HEK293 (cell line): ENCODE data around the gene MYO1F.

ENCODE experiments used
- FEZF1 ChIP-seq: fragments of 450-650 bp; formaldehyde crosslinking; IDR thresholded peaks from 2 replicates; pipeline ENCODE4 v1.5.1; 2016; ENCODE audit warnings: missing biosample characterization, missing genetic modification characterization
- KLF8 ChIP-seq: fragments of 450-650 bp; formaldehyde crosslinking; IDR thresholded peaks from 2 replicates; pipeline ENCODE4 v1.5.1; 2016; ENCODE audit warnings: missing biosample characterization, missing genetic modification characterization
- OSR2 ChIP-seq: fragments of 450-650 bp; formaldehyde crosslinking; IDR thresholded peaks from 2 replicates; pipeline ENCODE4 v1.5.1; 2016; ENCODE audit warnings: missing biosample characterization, missing genetic modification characterization
- RBAK ChIP-seq: fragments of 450-650 bp; formaldehyde crosslinking; IDR thresholded peaks from 2 replicates; pipeline ENCODE4 v1.5.1; 2016; ENCODE audit warnings: missing biosample characterization, missing genetic modification characterization
- REPIN1 ChIP-seq: fragments of 450-650 bp; formaldehyde crosslinking; IDR thresholded peaks from 2 replicates; pipeline ENCODE4 v1.5.1; 2017; ENCODE audit warnings: missing biosample characterization, missing genetic modification characterization, low read depth
- SETDB1 ChIP-seq: IDR thresholded peaks from one replicate; pipeline ENCODE4 v1.6.1; 2017; ENCODE audit warnings: mild to moderate bottlenecking, low read length, moderate library complexity, mixed read lengths; ENCODE audit not compliant: insufficient read length
- TCF7L2 ChIP-seq: IDR thresholded peaks from 2 replicates; pipeline ENCODE4 v1.6.1; 2011; ENCODE audit warnings: low read depth, mild to moderate bottlenecking, inconsistent platforms, low read length, moderate library complexity, borderline replicate concordance
- TRIM28 ChIP-seq: IDR thresholded peaks from 2 replicates; pipeline ENCODE4 v1.6.1; 2011; ENCODE audit warnings: low read length, control low read depth, borderline replicate concordance
- ZBTB8A ChIP-seq: fragments of 450-650 bp; formaldehyde crosslinking; IDR thresholded peaks from 2 replicates; pipeline ENCODE4 v1.5.1; 2016; ENCODE audit warnings: missing biosample characterization, missing genetic modification characterization
- ZFHX2 ChIP-seq: fragments of 450-650 bp; formaldehyde crosslinking; conservative IDR thresholded peaks from 2 replicates; pipeline ENCODE4 v1.5.1; 2016; ENCODE audit warnings: missing biosample characterization, missing genetic modification characterization
- ZFP69B ChIP-seq: fragments of 450-650 bp; formaldehyde crosslinking; IDR thresholded peaks from 2 replicates; pipeline ENCODE4 v1.5.1; 2016; ENCODE audit warnings: missing biosample characterization, missing genetic modification characterization
- ZNF133 ChIP-seq: fragments of 450-650 bp; formaldehyde crosslinking; IDR thresholded peaks from 2 replicates; pipeline ENCODE4 v1.5.1; 2016; ENCODE audit warnings: missing biosample characterization, missing genetic modification characterization
- ZNF169 ChIP-seq: fragments of 450-650 bp; formaldehyde crosslinking; IDR thresholded peaks from 2 replicates; pipeline ENCODE4 v1.5.1; 2016; ENCODE audit warnings: missing biosample characterization, missing genetic modification characterization
- ZNF350 ChIP-seq: fragments of 450-650 bp; formaldehyde crosslinking; IDR thresholded peaks from 2 replicates; pipeline ENCODE4 v1.5.0; 2017; ENCODE audit warnings: missing biosample characterization, mild to moderate bottlenecking, missing genetic modification characterization
- ZNF404 ChIP-seq: fragments of 450-650 bp; formaldehyde crosslinking; IDR thresholded peaks from 2 replicates; pipeline ENCODE4 v1.5.1; 2017; ENCODE audit warnings: missing biosample characterization, missing genetic modification characterization
- ZNF426 ChIP-seq: fragments of 450-650 bp; formaldehyde crosslinking; IDR thresholded peaks from 2 replicates; pipeline ENCODE4 v1.5.1; 2017; ENCODE audit warnings: missing biosample characterization, missing genetic modification characterization, mild to moderate bottlenecking, inconsistent platforms, moderate library complexity
- ZNF501 ChIP-seq: fragments of 450-650 bp; formaldehyde crosslinking; IDR thresholded peaks from 2 replicates; pipeline ENCODE4 v1.5.1; 2016; ENCODE audit warnings: missing biosample characterization, missing genetic modification characterization
- ZNF530 ChIP-seq: fragments of 450-650 bp; formaldehyde crosslinking; IDR thresholded peaks from 2 replicates; pipeline ENCODE4 v1.5.1; 2016; ENCODE audit warnings: low read depth, missing biosample characterization, missing genetic modification characterization
- ZNF549 ChIP-seq: fragments of 450-650 bp; IDR thresholded peaks from 2 replicates; pipeline ENCODE4 v1.5.1; 2018; ENCODE audit warnings: missing biosample characterization, missing genetic modification characterization, mild to moderate bottlenecking, inconsistent platforms, moderate library complexity
- ZNF600 ChIP-seq: fragments of 450-650 bp; formaldehyde crosslinking; IDR thresholded peaks from 2 replicates; pipeline ENCODE4 v1.5.1; 2016; ENCODE audit warnings: missing biosample characterization, missing genetic modification characterization
- ZNF623 ChIP-seq: fragments of 450-650 bp; formaldehyde crosslinking; IDR thresholded peaks from 2 replicates; pipeline ENCODE4 v1.5.1; 2016; ENCODE audit warnings: missing biosample characterization, missing genetic modification characterization
- ZNF624 ChIP-seq: fragments of 450-650 bp; formaldehyde crosslinking; IDR thresholded peaks from 2 replicates; pipeline ENCODE4 v1.5.1; 2017; ENCODE audit warnings: missing biosample characterization, missing genetic modification characterization
- ZSCAN23 ChIP-seq: fragments of 450-650 bp; formaldehyde crosslinking; IDR thresholded peaks from 2 replicates; pipeline ENCODE4 v1.5.1; 2016; ENCODE audit warnings: missing biosample characterization, missing genetic modification characterization
- TF ChIP-seq, protein P1 (sequence below): fragments of 450-650 bp; formaldehyde crosslinking; IDR thresholded peaks from 2 replicates; pipeline ENCODE4 v1.5.1; 2016; ENCODE audit warnings: missing biosample characterization, missing genetic modification characterization
- TF ChIP-seq, protein P2 (sequence below): fragments of 450-650 bp; formaldehyde crosslinking; IDR thresholded peaks from 2 replicates; pipeline ENCODE4 v1.5.1; 2016; ENCODE audit warnings: missing biosample characterization, missing genetic modification characterization, borderline replicate concordance
- TF ChIP-seq, protein P3 (sequence below): fragments of 450-650 bp; formaldehyde crosslinking; IDR thresholded peaks from 2 replicates; pipeline ENCODE4 v1.5.1; 2016; ENCODE audit warnings: missing biosample characterization, missing genetic modification characterization
- TF ChIP-seq, protein P4 (sequence below): fragments of 450-650 bp; formaldehyde crosslinking; IDR thresholded peaks from 2 replicates; pipeline ENCODE4 v1.5.1; 2017; ENCODE audit warnings: missing biosample characterization, missing genetic modification characterization
- TF ChIP-seq, protein P5 (sequence below): fragments of 450-650 bp; formaldehyde crosslinking; IDR thresholded peaks from 2 replicates; pipeline ENCODE4 v1.5.1; 2016; ENCODE audit warnings: missing biosample characterization, missing genetic modification characterization

Gene MYO1F

DNA sequence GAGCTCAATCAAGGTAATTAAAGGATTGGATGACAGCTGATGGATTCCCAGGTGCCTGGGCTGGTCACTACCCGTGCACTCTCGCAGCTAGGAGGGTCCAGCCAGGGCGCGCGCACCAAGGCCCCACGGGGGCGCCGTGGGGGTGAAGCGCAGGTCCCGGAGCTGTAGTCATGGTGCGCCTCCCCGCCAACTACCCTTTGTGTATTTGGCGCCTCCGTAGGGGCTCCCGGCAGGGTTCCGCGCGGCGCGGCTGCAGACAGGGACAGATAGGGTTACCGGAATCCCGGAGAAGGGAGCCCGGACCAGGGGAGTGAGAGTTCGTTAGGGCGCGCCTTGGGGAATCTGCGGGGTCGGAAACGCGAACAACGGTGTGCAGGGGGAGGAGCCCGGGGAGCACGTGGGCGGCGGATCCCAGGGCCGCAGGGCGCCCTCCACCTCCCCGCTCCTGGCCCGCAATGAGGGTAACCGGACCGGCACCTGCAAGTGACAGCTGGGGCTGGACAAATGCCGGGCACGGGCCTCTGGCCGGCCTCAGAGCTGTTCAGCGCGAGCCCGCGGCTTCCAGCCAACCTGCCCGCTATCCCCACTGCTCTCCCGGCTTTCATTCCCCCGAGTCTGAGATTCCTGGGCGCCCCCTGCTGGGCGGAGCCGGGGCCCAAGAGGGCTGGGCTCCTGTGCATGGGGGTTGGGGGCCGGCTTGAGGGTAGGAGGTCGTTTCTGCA is 71.4 kb downstream of the MYO1F start (continued):
- TF ChIP-seq FEZF1: no peak
- no peak for TF ChIP-seq ZNF530 (tag by site-specific recombination)
- TF ChIP-seq ZNF350 (tag by site-specific recombination): no peak
- peak; percentile 73; the same call in 1 of the 2 replicates for TF ChIP-seq ZNF600
- TF ChIP-seq SETDB1: no peak
- no peak for TF ChIP-seq ZNF549
- no peak for TF ChIP-seq ZNF426 (tag by site-specific recombination)
- TF ChIP-seq ZNF133 (tag by site-specific recombination): no peak
- no peak for TF ChIP-seq ZNF624
- no peak for TF ChIP-seq TCF7L2
- TF ChIP-seq, protein P1, sequence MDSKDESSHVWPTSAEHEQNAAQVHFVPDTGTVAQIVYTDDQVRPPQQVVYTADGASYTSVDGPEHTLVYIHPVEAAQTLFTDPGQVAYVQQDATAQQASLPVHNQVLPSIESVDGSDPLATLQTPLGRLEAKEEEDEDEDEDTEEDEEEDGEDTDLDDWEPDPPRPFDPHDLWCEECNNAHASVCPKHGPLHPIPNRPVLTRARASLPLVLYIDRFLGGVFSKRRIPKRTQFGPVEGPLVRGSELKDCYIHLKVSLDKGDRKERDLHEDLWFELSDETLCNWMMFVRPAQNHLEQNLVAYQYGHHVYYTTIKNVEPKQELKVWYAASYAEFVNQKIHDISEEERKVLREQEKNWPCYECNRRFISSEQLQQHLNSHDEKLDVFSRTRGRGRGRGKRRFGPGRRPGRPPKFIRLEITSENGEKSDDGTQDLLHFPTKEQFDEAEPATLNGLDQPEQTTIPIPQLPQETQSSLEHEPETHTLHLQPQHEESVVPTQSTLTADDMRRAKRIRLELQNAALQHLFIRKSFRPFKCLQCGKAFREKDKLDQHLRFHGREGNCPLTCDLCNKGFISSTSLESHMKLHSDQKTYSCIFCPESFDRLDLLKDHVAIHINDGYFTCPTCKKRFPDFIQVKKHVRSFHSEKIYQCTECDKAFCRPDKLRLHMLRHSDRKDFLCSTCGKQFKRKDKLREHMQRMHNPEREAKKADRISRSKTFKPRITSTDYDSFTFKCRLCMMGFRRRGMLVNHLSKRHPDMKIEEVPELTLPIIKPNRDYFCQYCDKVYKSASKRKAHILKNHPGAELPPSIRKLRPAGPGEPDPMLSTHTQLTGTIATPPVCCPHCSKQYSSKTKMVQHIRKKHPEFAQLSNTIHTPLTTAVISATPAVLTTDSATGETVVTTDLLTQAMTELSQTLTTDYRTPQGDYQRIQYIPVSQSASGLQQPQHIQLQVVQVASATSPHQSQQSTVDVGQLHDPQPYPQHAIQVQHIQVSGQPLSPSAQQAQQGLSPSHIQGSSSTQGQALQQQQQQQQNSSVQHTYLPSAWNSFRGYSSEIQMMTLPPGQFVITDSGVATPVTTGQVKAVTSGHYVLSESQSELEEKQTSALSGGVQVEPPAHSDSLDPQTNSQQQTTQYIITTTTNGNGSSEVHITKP (tag by site-specific recombination): peak; percentile 96
- no peak; the same call in 1 of the 2 replicates for TF ChIP-seq ZNF623 (tag by site-specific recombination)
- no peak for TF ChIP-seq OSR2 (tag by site-specific recombination)
- TF ChIP-seq ZNF501: peak; percentile 74; the same call in 1 of the 2 replicates
- TF ChIP-seq RBAK (tag by site-specific recombination): no peak
- TF ChIP-seq, protein P2, sequence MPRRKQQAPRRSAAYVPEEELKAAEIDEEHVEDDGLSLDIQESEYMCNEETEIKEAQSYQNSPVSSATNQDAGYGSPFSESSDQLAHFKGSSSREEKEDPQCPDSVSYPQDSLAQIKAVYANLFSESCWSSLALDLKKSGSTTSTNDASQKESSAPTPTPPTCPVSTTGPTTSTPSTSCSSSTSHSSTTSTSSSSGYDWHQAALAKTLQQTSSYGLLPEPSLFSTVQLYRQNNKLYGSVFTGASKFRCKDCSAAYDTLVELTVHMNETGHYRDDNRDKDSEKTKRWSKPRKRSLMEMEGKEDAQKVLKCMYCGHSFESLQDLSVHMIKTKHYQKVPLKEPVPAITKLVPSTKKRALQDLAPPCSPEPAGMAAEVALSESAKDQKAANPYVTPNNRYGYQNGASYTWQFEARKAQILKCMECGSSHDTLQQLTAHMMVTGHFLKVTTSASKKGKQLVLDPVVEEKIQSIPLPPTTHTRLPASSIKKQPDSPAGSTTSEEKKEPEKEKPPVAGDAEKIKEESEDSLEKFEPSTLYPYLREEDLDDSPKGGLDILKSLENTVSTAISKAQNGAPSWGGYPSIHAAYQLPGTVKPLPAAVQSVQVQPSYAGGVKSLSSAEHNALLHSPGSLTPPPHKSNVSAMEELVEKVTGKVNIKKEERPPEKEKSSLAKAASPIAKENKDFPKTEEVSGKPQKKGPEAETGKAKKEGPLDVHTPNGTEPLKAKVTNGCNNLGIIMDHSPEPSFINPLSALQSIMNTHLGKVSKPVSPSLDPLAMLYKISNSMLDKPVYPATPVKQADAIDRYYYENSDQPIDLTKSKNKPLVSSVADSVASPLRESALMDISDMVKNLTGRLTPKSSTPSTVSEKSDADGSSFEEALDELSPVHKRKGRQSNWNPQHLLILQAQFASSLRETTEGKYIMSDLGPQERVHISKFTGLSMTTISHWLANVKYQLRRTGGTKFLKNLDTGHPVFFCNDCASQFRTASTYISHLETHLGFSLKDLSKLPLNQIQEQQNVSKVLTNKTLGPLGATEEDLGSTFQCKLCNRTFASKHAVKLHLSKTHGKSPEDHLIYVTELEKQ: no peak; the same call in 1 of the 2 replicates
- no peak for TF ChIP-seq ZSCAN23 (tag by site-specific recombination)
- TF ChIP-seq ZBTB8A (tag by site-specific recombination): peak; percentile 73
- 0 out of 2 replicates have a peak, but pooled peaks have one; percentile 42 for TF ChIP-seq ZFP69B (tag by site-specific recombination)
- no peak for TF ChIP-seq ZNF169 (tag by site-specific recombination)
- TF ChIP-seq ZFHX2: peak; percentile 77
- TF ChIP-seq REPIN1: no peak
- TF ChIP-seq, protein P3, sequence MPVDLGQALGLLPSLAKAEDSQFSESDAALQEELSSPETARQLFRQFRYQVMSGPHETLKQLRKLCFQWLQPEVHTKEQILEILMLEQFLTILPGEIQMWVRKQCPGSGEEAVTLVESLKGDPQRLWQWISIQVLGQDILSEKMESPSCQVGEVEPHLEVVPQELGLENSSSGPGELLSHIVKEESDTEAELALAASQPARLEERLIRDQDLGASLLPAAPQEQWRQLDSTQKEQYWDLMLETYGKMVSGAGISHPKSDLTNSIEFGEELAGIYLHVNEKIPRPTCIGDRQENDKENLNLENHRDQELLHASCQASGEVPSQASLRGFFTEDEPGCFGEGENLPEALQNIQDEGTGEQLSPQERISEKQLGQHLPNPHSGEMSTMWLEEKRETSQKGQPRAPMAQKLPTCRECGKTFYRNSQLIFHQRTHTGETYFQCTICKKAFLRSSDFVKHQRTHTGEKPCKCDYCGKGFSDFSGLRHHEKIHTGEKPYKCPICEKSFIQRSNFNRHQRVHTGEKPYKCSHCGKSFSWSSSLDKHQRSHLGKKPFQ: no peak
- TF ChIP-seq, protein P4, sequence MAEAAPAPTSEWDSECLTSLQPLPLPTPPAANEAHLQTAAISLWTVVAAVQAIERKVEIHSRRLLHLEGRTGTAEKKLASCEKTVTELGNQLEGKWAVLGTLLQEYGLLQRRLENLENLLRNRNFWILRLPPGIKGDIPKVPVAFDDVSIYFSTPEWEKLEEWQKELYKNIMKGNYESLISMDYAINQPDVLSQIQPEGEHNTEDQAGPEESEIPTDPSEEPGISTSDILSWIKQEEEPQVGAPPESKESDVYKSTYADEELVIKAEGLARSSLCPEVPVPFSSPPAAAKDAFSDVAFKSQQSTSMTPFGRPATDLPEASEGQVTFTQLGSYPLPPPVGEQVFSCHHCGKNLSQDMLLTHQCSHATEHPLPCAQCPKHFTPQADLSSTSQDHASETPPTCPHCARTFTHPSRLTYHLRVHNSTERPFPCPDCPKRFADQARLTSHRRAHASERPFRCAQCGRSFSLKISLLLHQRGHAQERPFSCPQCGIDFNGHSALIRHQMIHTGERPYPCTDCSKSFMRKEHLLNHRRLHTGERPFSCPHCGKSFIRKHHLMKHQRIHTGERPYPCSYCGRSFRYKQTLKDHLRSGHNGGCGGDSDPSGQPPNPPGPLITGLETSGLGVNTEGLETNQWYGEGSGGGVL (tag by site-specific recombination): peak; percentile 44; the same call in 1 of the 2 replicates
- TF ChIP-seq TRIM28: no peak
- no peak for TF ChIP-seq ZNF404
- TF ChIP-seq KLF8 (tag by site-specific recombination): peak; percentile 63; the same call in 1 of the 2 replicates
- TF ChIP-seq, protein P5, sequence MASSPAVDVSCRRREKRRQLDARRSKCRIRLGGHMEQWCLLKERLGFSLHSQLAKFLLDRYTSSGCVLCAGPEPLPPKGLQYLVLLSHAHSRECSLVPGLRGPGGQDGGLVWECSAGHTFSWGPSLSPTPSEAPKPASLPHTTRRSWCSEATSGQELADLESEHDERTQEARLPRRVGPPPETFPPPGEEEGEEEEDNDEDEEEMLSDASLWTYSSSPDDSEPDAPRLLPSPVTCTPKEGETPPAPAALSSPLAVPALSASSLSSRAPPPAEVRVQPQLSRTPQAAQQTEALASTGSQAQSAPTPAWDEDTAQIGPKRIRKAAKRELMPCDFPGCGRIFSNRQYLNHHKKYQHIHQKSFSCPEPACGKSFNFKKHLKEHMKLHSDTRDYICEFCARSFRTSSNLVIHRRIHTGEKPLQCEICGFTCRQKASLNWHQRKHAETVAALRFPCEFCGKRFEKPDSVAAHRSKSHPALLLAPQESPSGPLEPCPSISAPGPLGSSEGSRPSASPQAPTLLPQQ (tag by site-specific recombination): peak; percentile 63; the same call in 1 of the 2 replicates
